Stimulated activated naive CD4-positive, alpha-beta T cell (primary cell): ENCODE data around the gene DCLK3.

ENCODE experiments used
- DNase-seq, 6 experiments: peaks; one replicate each; lab custom pipeline; 2025; lab: John Stamatoyannopoulos, UW

Gene DCLK3, protein sequence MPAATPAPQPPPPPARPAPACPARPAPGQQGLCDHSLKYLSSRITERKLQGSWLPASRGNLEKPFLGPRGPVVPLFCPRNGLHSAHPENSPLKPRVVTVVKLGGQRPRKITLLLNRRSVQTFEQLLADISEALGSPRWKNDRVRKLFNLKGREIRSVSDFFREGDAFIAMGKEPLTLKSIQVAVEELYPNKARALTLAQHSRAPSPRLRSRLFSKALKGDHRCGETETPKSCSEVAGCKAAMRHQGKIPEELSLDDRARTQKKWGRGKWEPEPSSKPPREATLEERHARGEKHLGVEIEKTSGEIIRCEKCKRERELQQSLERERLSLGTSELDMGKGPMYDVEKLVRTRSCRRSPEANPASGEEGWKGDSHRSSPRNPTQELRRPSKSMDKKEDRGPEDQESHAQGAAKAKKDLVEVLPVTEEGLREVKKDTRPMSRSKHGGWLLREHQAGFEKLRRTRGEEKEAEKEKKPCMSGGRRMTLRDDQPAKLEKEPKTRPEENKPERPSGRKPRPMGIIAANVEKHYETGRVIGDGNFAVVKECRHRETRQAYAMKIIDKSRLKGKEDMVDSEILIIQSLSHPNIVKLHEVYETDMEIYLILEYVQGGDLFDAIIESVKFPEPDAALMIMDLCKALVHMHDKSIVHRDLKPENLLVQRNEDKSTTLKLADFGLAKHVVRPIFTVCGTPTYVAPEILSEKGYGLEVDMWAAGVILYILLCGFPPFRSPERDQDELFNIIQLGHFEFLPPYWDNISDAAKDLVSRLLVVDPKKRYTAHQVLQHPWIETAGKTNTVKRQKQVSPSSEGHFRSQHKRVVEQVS

DNA sequence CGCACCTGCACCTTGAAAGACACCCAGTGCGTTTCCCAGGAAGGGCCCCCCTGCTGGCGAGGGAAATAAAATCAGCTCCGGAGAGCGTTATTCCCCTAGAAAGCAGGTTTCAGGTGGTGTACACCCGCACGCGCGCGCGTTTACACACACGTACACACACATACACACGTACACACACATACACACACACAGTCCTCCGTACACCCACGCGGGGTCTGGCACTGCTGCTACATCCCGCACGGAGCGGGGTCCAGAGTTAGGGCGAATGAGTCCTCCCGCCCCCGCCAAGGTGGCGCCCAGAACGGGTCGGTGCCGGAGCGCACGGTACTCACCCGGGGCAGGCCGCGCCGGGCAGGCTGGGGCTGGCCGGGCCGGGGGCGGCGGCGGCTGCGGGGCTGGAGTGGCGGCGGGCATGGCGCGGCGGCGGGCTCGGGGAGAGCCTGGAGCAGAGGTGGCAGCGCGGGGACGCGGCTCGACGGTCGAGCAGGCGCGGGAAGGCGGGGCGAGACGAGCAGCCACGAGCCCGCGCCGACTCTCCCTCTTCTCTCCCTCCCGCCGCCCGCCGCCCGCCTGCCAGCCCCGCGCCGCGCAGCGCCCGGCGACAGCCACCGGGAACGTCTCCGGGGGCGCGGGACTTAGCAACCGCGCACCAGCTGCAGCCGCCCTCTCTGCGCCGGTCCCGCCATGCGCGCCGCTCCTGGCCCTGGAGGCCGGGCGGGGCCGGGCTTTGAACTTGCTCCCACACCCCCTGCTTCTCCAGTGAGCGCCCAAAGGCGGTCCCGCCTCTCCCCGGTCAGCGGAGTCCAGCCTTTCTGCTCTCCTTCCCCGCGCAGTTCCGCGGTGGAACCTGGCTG is at the start of gene DCLK3:
Gene DCLK3, minus strand, starts transcription at position 704 of the 854 bp plus-strand sequence. Its CDS starts 290 bp downstream, at position 414.
- no peak for DNase-seq

DNA sequence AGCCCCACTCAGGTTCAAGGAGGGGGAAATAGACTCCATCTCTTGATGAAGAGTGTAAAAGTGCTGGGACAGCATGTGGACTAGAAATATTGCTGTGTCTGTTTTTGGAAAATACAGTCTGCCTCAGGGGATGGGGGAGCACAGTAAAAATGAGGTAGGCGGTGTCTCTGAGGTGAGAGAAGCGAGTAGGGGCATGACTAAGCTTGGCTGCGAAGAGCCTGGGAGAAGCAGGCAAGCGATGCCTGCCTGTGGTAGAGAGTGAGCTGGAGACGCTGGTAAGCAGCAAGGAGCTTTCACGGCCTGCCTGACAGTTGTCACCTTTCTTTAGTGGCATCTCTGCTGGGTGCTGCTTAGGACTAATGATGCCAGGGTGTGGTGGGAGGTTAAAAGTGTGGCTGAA is 49.0 kb upstream of the DCLK3 start:
- DNase-seq, result no peak

DNA sequence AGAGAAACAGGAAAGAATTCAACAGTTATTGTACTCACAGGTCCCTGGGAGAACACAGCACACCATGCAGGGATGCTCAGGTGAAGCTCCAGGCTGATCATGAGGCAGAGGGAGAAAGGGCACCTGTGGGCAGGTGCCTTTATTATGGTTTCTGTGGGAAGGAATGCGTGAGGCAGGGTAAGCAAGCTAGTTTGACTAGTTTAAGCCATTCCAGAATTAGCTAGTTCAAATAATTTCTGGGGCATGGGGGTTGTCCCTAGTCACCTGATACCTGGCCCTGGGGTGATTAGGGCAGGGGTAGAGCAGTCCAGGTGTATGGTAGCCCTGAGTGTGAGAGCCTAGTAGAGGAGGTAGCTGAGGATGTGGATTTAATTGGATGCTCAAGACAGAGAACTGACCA is 47.9 kb upstream of the DCLK3 start:
- DNase-seq, result no peak

DNA sequence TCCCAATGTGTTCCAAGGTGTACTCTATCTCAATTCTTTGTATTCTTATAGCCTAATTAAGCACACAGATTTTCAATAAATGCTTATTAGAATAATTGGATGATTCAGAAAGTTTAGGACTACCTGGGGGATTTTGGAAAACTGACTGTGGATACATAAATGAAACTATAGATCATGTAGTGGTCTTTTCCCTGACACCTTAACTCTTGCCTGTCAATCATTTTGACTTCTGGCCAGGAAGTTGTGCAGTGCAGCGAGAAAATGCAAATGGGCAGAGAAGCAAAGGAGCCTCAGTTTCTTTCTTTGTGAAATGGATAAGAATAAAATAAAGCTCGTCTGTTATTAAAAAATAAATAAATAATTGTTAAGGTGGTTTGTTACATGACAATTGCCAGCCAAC is 47.4 kb upstream of the DCLK3 start:
- DNase-seq, result no peak

DNA sequence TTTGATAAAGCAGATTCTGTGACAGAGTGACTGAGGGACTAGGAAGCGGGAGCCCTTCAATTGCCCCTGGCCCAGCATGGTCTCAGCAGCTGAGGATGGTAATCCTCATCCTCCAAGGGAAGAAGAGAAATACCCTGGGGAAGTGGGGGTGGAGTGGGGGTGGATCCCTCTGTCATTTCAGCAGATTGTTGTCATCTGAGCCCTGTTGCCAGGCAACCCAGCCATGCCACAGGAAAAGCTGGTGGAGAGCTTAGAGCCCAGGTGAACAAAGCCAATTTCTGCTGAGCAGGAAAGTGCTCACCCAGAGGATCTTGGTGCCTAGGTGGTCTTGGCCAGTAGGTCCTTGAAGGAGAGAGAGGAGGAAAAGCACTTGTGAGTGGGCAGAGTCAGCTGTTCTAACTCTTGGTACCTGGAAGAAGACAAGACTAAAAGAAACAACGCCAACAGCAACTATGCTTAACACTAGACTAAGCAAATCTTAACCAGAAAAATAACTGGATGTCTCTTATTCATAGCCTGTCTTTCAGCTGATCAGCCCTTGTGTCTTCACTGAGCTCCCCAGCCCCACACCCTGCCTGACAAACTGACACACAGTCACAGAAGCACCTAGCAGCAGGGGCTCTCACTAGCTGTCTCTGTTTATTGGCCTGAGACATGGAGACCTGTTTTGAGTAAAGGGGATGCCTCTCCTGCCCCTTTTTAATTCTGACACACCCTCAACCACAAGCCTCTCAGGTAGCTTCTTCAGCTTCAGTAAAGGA is 40.1 kb upstream of the DCLK3 start:
- no peak for DNase-seq

DNA sequence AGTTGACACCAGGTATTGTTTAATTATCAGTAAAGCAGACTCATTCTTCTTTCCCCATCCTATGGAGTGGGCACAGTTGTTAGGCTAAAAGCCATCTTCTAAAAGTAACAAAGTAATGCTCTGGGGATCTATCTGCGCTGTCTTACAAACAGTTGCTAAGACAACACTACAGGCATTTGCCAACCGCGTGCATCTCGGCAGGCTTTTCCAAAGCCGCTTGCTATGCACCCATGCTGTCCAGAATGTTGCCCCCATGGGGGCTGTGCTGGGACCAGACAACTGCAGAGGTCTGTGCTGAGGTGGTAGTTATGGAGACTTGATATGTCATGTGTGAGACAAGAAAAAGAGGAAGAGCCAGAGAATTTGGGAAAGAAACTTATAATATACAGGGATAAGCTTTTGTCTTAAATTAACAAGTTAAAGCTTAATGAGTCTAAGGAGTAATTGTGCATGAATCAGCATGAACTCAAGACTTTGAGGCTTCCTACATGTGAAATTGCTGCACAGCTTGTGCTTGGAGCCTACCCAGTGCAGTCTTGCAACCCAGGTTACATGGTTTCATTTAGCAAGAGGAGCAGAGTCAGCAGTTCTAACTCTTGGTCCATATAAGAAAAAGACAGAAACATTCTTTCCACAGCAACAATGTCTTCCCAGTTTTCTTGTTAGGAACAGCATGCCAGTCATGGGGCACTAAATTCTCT is 38.9 kb upstream of the DCLK3 start:
- no peak for DNase-seq

DNA sequence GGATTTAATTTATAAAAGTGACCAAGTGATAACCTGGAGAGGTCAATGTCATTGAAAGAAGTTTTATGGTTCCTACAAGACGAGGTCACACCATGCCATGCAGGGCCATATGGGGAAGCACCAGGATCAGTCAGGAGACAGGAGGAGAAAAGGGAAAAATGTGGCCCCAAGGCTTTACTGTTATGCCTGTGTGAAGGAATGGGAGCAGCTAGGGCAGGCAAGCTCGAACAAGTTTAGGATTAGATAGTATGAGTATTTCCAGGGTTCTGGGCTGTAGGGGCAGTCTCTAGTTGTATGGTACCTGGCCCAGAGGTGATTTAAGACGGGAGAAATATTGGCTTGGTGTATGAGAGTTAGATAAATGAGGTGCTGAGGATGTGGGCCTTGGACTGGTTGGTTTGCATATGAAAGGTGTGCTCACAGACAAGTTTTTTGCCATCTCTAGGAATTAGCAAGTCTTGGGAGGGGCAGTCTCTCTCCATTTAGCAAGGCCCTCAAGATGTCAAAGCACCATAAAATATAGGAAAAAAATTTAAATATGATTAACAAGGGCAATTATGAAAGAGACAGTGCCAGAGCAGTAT is 36.3 kb upstream of the DCLK3 start:
- no peak for DNase-seq

DNA sequence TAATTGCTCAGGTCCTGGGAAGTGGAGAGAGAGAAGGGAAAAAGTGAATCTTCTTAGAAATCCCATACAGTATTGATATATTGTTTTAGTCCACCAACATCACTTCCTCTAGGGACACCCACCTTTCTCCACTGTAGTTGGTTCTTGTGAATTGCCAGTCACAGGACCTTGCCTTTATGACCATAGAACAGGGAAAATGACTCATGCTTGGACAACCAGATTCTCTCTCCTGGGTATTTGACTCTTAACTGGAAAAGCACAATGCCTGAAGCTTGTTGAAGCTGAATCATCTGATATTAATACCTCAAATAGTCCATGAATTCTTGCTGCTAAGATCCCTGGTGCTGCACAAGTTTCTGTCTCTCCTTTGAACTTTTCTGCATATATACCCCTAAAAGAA is 32.5 kb upstream of the DCLK3 start:
- no peak for DNase-seq

DNA sequence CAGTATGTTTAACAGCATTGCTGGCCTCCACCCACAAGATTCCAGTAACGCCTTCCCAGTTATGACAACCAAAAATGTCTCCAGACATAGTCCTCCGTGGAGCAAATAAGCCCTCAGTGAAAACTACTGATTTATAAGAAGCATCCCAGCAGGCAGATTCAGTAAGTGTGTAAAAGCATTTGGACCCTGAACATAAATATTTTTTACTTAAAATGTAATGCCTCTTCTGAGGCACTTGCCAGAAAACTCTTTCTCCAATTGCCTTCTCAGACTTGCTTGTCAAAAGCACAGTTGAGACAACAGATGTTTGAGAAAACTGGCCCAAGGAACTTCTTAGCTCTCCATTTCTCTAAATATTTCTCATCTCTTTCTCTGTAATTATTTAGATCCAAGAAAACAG is 31.8 kb upstream of the DCLK3 start:
- DNase-seq, result no peak

DNA sequence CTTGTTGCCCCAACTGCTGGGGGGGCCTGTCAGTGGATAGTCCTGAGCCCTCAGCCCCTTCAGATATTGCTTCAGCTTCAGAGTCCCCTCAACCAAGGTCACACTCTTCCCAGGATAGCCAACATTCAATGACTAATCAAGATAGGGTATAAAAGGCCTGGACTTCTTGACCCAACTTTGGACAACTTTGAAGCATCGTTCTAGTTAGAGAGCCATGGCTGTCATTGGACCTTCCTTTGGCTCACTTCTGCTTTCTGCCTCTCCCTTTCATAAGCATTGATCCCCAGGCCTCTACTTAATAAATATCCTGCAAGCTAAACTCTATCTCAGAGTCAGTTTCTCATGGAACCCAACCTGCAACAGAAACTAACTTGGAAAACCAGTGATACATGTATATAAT is 31.3 kb upstream of the DCLK3 start:
- no peak for DNase-seq

DNA sequence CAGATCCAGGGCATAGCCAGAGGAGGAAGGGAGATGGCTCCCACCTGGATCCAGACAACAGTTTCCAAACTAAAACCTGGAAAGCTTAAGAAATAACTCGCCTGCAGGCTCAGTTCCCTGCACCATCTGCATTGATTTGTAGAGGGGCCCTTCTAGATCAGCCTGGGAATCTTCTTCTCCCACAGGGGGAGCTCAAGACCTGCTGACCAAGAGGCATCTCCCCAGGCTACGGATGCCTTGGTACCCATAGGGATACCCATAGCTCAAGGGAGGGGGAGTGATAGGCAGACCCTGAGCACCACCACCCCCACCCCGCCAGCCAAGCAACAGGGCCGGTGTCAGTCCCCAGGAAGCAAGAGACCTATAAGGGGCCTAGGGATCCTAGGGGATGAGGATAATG is 28.0 kb upstream of the DCLK3 start:
- DNase-seq, result no peak

DNA sequence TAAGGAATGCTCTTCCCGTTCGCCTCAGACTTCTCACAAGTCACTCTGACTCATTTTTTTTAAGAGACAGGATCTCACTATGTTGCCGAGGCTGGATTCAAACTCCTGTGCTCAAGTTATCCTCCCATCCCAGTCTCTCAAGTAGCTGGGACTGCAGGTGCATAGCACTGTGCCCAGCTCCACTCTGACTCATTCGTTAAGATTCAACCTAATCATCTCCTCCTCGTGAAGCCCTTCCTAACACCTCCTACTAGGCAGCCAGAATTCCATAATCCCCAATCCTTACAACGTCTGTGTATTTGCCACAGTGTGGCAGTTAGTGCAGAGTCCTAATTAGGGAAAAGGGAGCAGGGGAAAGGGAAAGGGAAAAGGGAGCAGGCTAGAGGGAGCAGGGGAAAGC is 26.4 kb upstream of the DCLK3 start:
- no peak for DNase-seq

DNA sequence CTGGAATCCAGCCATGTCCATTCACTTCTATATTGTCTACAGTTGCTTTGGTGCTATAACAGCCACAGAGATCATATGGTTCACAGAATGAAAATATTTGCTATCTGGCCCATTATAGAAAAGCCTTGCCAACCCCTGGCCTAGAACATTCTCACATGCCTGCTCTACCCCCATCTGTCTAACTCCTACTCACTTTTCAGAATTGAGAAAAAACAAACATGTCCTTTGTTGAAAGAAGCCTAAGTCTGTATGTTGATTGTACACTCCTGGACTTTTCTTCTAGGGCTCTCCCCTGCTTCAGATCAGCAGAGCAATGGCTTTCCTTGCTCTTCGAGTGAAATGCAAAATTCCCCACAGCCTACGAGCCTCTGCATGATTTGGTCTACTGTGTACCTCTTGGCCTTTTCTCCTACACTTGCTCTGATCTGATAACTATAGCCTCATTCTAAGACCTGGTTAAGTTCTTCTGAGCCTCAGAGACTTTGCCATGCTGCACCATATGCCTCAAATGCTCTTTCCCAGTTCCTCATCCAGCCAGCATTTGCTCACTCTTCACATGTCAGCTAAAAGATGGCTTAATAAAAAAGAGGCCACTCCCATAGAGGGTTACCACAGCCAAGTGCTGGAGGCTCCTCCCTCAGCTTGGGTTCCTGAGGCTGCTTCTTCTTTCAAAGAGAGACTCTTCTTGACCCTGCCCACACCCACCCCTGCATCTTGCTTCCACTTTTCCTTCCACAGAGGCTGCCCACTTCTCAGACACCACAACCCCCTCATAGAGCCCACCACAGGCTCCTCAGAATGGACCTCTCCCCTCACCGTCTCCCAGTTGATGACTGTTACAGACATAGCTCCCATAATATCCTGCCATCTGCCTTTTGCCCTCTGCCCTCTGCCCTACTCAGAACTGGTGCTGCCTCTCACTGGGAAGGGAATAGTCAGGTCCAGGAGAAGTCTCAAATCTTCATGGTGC is 22.9 kb upstream of the DCLK3 start:
- DNase-seq, result no peak

DNA sequence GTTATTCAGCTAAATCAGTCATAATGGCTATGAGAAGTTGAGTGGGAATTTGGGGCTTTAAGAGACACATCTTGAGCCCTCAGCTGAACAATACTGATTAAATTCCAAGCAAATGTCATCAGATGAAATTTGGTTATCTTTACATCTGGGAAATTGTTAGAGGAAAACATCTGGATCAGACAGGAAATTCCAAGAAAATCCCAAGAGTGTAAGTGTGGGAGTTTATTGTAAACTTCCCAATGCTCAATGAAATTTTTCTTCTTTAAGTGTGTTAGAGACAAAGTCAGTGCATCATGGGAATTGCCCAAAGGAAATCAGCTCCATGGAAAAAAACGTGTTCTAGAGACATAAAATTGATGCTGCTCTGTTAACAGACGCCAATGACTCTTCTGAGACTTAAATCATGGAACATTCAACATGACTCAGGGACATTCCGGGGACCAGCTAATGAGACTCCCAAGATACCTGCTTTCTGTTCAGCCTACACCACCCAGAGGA is 19.8 kb upstream of the DCLK3 start:
- no peak for DNase-seq

DNA sequence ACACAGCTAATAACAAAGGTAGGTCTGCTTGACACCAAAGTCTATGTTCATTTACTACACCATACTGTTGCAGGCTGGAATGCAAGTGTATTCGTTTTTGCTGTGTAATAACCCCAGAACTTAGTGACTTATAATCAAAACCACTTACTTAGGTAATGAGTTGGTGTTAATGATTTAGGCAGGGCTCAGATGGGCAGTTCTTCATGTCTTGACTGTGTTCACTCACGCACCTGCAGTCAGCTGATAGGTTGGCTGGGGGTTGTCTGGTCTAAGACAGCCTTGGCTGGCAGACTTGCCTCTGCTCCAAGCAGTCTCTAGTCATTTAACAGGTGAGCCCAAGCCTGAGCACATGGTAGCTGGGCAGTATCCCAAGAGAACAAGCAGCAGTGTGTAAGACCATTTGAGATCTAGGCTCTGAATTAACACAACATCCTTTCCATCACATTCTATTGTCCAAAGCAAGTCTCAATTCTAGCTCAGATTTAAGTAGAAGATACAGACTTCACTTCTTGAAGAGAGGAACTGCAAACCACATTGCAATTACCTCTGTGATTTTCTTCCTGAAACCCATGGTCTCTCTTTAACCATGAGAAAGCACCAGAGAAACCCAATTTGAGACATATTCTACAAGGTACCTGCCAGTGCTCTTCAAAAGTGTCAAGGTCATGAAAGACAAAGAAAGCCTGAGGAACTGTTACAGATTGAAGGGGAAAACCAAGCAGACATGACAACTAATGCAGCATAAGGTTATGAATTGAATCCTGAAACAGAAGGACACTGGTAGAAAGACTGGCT is 13.3 kb upstream of the DCLK3 start:
- DNase-seq, result no peak

DNA sequence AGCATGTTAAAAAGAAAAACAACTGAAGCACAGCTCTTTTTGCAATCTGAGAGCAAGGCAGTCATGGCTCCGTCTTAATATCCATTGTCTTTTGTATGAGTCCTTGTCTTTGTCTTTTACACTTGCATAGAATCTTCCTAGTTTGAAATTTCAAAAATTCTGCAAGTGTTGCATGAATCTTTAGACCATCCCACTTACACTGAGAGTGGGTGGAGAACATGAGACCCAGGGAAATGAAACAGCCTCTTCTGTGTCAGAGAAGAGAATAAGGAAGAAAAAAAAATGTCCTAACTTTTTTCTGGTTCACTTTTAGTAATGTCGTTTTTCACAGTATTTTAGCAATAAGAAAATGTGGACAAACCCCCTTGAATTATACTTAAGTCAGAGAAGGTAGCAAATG is 12.1 kb upstream of the DCLK3 start:
- no peak for DNase-seq

DNA sequence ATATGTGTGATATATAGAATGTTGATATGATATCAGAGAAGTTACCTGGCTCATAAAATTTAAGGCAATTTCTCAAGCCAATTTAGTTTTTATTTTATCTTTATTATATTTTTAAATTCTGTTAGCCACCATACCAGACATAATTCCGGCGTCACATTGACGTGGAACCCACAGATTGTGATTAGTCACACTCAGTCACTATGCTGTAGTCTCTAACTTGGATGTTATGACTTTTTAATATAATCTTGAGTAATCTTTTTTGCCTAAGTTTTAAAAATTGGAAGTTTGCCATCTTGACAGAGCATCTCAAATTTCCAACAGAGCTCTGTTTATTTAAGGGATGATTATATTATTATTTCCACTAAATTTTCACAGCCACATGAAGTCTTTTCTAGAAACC is 9.7 kb upstream of the DCLK3 start:
- DNase-seq, result no peak

DNA sequence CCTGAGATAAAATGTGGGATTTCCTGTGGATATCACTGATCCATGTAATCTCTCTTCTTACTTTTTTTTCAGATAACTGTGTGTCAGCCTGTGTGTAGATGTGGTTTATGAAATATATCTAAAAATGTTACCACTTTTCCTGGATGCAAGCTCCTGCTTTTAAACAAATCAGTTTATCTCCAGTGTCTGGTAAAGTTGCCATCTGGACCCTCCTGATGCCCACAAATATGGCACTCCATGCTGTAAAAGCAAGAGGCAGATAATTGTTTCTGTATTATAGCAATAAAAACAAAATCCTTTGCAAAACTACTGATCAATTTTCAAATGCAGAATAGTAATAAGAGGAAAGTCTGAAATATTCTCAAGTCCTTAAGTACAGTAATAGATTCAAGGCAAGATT is 7.6 kb upstream of the DCLK3 start:
- DNase-seq, result no peak
